ENCODE data around the gene FCER2.

- TF ChIP-seq ZNF396 (CRISPR knock-in tag; IDR thresholded peaks at IDR 0.05; ENCODE audit: borderline replicate concordance) (no peak), CTCF (IDR thresholded peaks at IDR 0.05) (no peak), ZNF671 (CRISPR knock-in tag; IDR thresholded peaks at IDR 0.05) (no peak), ATF6 (CRISPR knock-in tag; IDR thresholded peaks at IDR 0.05) (no peak), SMAD3 (CRISPR knock-in tag; IDR thresholded peaks at IDR 0.05; ENCODE audit: borderline replicate concordance) (no peak), E2F1 (CRISPR knock-in tag; IDR thresholded peaks at IDR 0.05) (no peak), HMGA2 (CRISPR knock-in tag; IDR thresholded peaks at IDR 0.05) (no peak), AR (CRISPR knock-in tag; IDR thresholded peaks at IDR 0.05) (no peak), NR1H2 (CRISPR knock-in tag; IDR thresholded peaks at IDR 0.05) (no peak)
Measured at GRCh38 chr19:7692417-7693088, 9.4 kb downstream of the FCER2 start.

All from WTC11 (cell line).